ENCODE data around the gene XAF1.

The XAF1 gene

GRCh38 chr17:6796017-6796886 lies 40.4 kb downstream of the XAF1 start:
- no peak overlapping the region for H3K4me3 ChIP-seq (replicated peaks; ENCODE audit: low read depth, low read length)
- no peaks in the 10 kb centered on the region for H3K36me3 ChIP-seq (ENCODE audit: control insufficient read depth, insufficient read depth, low read length)
- no peaks in the 10 kb centered on the region; the same call in 1 of the 2 replicates for H3K27me3 ChIP-seq (replicated peaks; ENCODE audit: control insufficient read depth, insufficient read depth, low read length)
- no peak for TF ChIP-seq CTCF (IDR thresholded peaks at IDR 0.05; ENCODE audit: insufficient read depth, low read length, poor library complexity, severe bottlenecking)
- DNase-seq (ENCODE audit: extremely low read depth, insufficient read length): no peak

GRCh38 chr17:6796887-6797490 lies 41.1 kb downstream of the XAF1 start:
- Histone ChIP-seq H3K27me3 (replicated peaks; ENCODE audit: control insufficient read depth, insufficient read depth, low read length) (no peaks in the 10 kb centered on the region; the same call in 1 of the 2 replicates), H3K4me3 (replicated peaks; ENCODE audit: low read depth, low read length) (no peak overlapping the region)
- DNase-seq (ENCODE audit: extremely low read depth, insufficient read length): no peak

GRCh38 chr17:6797718-6798351 lies 42.0 kb downstream of the XAF1 start:
- Histone ChIP-seq H3K36me3 (ENCODE audit: control insufficient read depth, insufficient read depth, low read length) (no peaks in the 10 kb centered on the region), H3K27me3 (replicated peaks; ENCODE audit: control insufficient read depth, insufficient read depth, low read length) (no peaks in the 10 kb centered on the region; the same call in 1 of the 2 replicates), H3K4me3 (replicated peaks; ENCODE audit: low read depth, low read length) (no peak overlapping the region)
- TF ChIP-seq CTCF (IDR thresholded peaks at IDR 0.05; ENCODE audit: insufficient read depth, low read length, poor library complexity, severe bottlenecking): no peak
- no peak for DNase-seq (ENCODE audit: extremely low read depth, insufficient read length)

More at GRCh38 chr17:6796887-6797490, 41.1 kb downstream of the XAF1 start:
- no peaks in the 10 kb centered on the region for H3K36me3 ChIP-seq (ENCODE audit: control insufficient read depth, insufficient read depth, low read length)
- no peak for TF ChIP-seq CTCF (IDR thresholded peaks at IDR 0.05; ENCODE audit: insufficient read depth, low read length, poor library complexity, severe bottlenecking)

- TF ChIP-seq CTCF (IDR thresholded peaks at IDR 0.05; ENCODE audit: insufficient read depth, low read length, poor library complexity, severe bottlenecking): no peak
- no peak overlapping the region for H3K4me3 ChIP-seq (replicated peaks; ENCODE audit: low read depth, low read length)
- no peak for DNase-seq (ENCODE audit: extremely low read depth, insufficient read length)
- no peaks in the 10 kb centered on the region; the same call in 1 of the 2 replicates for H3K27me3 ChIP-seq (replicated peaks; ENCODE audit: control insufficient read depth, insufficient read depth, low read length)
- H3K36me3 ChIP-seq (ENCODE audit: control insufficient read depth, insufficient read depth, low read length): no peaks in the 10 kb centered on the region
These were observed 43.9 kb downstream of the XAF1 start for GRCh38 chr17:6799738-6800137.

GRCh38 chr17:6800422-6801027 lies 44.7 kb downstream of the XAF1 start:
- Histone ChIP-seq H3K27me3 (replicated peaks; ENCODE audit: control insufficient read depth, insufficient read depth, low read length) (no peaks in the 10 kb centered on the region; the same call in 1 of the 2 replicates), H3K36me3 (ENCODE audit: control insufficient read depth, insufficient read depth, low read length) (no peaks in the 10 kb centered on the region), H3K4me3 (replicated peaks; ENCODE audit: low read depth, low read length) (no peak overlapping the region)
- DNase-seq (ENCODE audit: extremely low read depth, insufficient read length): no peak
- peak; percentile 52 for TF ChIP-seq CTCF (IDR thresholded peaks at IDR 0.05; ENCODE audit: insufficient read depth, low read length, poor library complexity, severe bottlenecking)
